Left lung (tissue), 10 donors: ENCODE results near the gene DHRS3. TPM values are rescaled to one million over a fixed set of nuclear protein-coding genes. Genes with fewer than 3 reads are reported as not detected.
A peak's percentile ranks its signal among the peaks of the same experiment; 100 is the strongest.

Experiments used
- ATAC-seq: fragments of 200-7000 bp; cut with Tn5 transposase; one replicate; pipeline ENCODE4 v1.9.1; 2020; ENCODE audit warnings: moderate library complexity
- DNase-seq, 4 donors: peaks; one replicate each; pipeline ENCODE4 v3.0.0-alpha.2; 2013 to 2020
- H3K27ac ChIP-seq, 2 donors: fragments of 200-600 bp; sonication (generic) in 1 of 2; one replicate each; pipeline versions ENCODE4 v1.5.0 to v1.8.0; 2020 to 2021
- H3K27me3 ChIP-seq, 2 donors: fragments of 200-600 bp; sonication (generic) in 1 of 2; one replicate each; pipeline versions ENCODE4 v1.5.0 to v1.8.0; 2020 to 2021
- H3K36me3 ChIP-seq, 2 donors: fragments of 200-600 bp; sonication (generic) in 1 of 2; one replicate each; pipeline versions ENCODE4 v1.5.0 to v1.8.0; 2020 to 2021
- H3K4me1 ChIP-seq, 2 donors: fragments of 200-600 bp; one replicate each; pipeline ENCODE4 v1.8.0; 2021
- H3K4me3 ChIP-seq, 2 donors: fragments of 200-600 bp; sonication (generic) in 1 of 2; one replicate each; pipeline versions ENCODE4 v1.5.0 to v1.8.0; 2020 to 2021; ENCODE audit warnings: mild to moderate bottlenecking in 1 of 2
- H3K9me3 ChIP-seq, 2 donors: fragments of 200-600 bp; sonication (generic) in 1 of 2; one replicate each; pipeline versions ENCODE4 v1.5.0 to v1.8.0; 2020 to 2021
- intact Hi-C, 2 donors: fragments of 100-400 bp; cut with DNase I; formaldehyde crosslinking; loops; one replicate each; pipeline versions ENCODE4 v1.11.2 to v1.14.2; 2022
- polyA plus RNA-seq, 6 donors: library from polyadenylated mRNA; unstranded; fragments of 120-200 nt; gene quantifications; one replicate each; pipeline ENCODE4 v1.2.1, GENCODE V29; 2013; ENCODE audit not compliant: insufficient read length in 6 of 6
- total RNA-seq, 2 donors: library from RNA; stranded (reverse); fragmentation: NEBNext Ultra II Directional; extraction: Animal tissue kit (Norgen Biotek cat#: 25700); gene quantifications; one replicate each; pipeline ENCODE4 v1.2.1, GENCODE V29; 2021
- TF ChIP-seq, protein P1 (sequence below), 2 donors: fragments of 200-600 bp; sonication (generic) in 1 of 2; IDR thresholded peaks; one replicate each; pipeline versions ENCODE4 v1.5.0 to v1.8.0; 2021; ENCODE audit warnings: antibody characterized with exemption in 2 of 2
- donor health status: DM: no; HTN: yes; CAD: no.
- donor health status: DM: no; HTN: no; CAD: no.

The DHRS3 gene
- total and polyA plus RNA-seq, 8 donors, result 37.3 to 120 (median 43.7) TPM

DNA sequence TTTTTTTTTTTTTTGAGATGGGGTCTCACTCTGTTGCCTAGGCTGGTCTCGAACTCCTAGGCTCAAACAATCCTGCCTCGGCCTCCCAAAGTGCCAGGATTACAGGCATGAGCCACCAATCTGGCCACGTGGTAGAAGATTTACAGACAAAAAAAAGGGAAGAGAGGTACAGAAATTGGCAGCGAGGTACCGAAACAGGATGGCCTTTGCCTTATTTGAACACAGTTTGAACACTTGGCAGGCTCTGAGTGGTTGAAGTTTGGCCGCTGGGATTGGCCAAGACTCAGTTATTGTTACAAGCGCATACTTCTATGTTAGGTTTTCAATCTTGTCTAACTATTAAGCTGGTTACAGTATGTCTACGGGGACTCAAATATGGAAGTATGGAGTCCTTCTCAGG is 19.7 kb upstream of the DHRS3 start:
- TF ChIP-seq, protein P1, sequence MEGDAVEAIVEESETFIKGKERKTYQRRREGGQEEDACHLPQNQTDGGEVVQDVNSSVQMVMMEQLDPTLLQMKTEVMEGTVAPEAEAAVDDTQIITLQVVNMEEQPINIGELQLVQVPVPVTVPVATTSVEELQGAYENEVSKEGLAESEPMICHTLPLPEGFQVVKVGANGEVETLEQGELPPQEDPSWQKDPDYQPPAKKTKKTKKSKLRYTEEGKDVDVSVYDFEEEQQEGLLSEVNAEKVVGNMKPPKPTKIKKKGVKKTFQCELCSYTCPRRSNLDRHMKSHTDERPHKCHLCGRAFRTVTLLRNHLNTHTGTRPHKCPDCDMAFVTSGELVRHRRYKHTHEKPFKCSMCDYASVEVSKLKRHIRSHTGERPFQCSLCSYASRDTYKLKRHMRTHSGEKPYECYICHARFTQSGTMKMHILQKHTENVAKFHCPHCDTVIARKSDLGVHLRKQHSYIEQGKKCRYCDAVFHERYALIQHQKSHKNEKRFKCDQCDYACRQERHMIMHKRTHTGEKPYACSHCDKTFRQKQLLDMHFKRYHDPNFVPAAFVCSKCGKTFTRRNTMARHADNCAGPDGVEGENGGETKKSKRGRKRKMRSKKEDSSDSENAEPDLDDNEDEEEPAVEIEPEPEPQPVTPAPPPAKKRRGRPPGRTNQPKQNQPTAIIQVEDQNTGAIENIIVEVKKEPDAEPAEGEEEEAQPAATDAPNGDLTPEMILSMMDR (IDR thresholded peaks at IDR 0.05), result no peak
- Histone ChIP-seq H3K4me1 (peaks cover 0 to 7% of the 10 kb centered on the region in 2 donors), H3K27ac (no peak overlapping the region), H3K9me3 (peaks cover 4 to 38% of the 10 kb centered on the region in 2 donors), H3K27me3 (no peaks in the 10 kb centered on the region), H3K4me3 (no peak overlapping the region), H3K36me3 (no peaks in the 10 kb centered on the region)
- intact Hi-C loops, result no loop called here
- no peak for ATAC-seq
- DNase-seq, result no peak

DNA sequence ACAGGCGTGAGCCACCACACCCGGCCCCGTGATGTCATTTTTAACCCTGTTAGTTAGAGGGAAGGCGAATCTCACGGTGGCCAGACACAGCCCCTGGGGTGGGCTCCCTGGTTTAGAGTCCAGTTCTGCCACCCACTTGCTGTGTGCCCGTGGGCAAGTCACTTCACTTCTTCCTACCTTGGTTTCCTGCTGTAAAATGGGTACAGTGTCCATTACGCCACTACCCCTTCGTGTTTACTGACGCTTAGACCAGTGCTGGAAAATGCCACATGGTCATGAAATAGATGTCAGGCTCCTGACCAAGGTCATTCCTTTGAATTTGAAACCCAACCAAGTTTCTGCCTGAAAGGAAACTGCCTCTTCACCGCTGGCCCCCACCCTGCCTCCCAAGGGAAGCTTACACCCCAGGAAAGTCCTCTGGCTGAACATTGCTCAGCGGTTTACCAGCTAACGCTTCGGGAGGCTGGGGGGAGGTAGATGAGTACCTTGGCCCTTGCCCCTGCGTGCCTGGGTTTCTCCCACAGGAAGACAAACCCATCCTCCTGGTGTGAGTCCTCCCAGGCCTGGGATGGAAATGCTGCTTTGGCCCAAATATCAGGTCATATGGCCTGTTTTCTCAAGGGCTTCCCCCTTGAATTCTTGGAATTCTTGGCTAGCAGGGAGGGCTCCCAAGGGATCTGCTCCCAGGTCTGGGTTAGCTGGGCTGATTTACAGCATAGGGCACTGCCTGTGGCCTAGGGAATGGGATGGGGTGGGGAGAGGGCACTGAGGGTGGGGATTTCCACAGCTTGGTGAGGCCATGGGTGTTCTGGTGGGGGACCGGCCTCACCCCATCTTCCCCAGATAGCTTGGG is 18.3 kb upstream of the DHRS3 start:
- no peak overlapping the region for H3K4me3 ChIP-seq
- H3K27me3 ChIP-seq, result no peaks in the 10 kb centered on the region
- DNase-seq (no peak), ATAC-seq (peak; percentile 44)
- H3K27ac ChIP-seq, result no peak overlapping the region
- H3K9me3 ChIP-seq, result peaks cover 4 to 33% of the 10 kb centered on the region in 2 donors
- TF ChIP-seq, protein P1 (IDR thresholded peaks at IDR 0.05), result no peak
- intact Hi-C loops, result no loop called here
- H3K36me3 ChIP-seq, result no peaks in the 10 kb centered on the region
- H3K4me1 ChIP-seq, result peaks cover 0 to 10% of the 10 kb centered on the region in 2 donors

DNA sequence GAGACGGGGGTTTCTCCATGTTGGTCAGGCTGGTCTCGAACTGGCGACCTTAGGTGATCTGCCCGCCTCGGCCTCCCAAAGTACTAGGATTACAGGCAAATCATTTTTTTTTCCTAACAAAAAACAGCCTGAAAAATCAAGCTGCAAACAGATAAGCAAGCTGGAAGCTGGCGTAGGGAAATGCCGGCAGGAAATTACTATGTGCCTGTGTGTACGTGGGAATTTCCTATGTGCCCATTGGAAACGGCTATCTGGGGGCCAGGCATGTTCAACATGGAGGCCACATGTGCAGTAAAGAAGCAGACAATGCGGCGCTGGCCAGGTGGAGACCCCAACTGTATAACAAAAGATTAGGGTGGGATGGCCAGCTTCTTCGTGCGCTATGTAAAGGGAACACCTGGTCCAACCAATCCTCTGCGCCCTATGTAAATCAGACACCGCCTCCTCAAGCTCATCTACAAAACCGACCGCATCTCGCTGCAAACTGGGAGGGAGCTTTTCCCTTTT is 16.7 kb upstream of the DHRS3 start:
- DNase-seq (no peak), ATAC-seq (no peak)
- TF ChIP-seq, protein P1 (IDR thresholded peaks at IDR 0.05), result no peak
- intact Hi-C loops, result no loop called here
- Histone ChIP-seq H3K4me1 (peaks cover 0 to 22% of the 10 kb centered on the region in 2 donors), H3K4me3 (no peak overlapping the region), H3K27me3 (no peaks in the 10 kb centered on the region), H3K27ac (no peak overlapping the region), H3K36me3 (no peaks in the 10 kb centered on the region), H3K9me3 (peaks cover 0 to 18% of the 10 kb centered on the region in 2 donors)

DNA sequence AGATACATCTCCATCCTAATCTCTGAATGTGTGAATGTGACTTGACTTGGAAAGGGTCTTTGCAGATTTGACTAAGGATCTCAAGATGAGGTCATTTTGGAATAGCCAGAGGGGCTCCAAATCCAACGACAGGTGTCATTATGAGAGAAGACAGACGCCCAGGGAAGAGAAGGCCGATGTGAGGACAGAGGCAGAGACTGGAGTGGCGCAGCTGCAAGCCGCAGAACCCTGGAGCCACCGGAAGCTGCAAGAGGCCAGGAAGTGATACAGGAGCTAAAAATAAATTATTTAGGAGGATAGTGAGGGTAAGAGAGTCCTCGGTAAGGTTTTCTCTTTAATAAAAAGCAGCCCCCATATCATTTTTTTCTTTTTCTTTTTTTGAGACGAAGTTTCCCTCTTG is 16.1 kb upstream of the DHRS3 start:
- intact Hi-C loops, result no loop called here
- peaks cover 0 to 12% of the 10 kb centered on the region in 2 donors for H3K9me3 ChIP-seq
- DNase-seq (no peak), ATAC-seq (no peak)
- no peak overlapping the region for H3K27ac ChIP-seq
- H3K4me1 ChIP-seq, result peaks cover 0 to 22% of the 10 kb centered on the region in 2 donors
- no peaks in the 10 kb centered on the region for H3K27me3 ChIP-seq
- no peak overlapping the region for H3K4me3 ChIP-seq
- TF ChIP-seq, protein P1 (IDR thresholded peaks at IDR 0.05), result no peak
- H3K36me3 ChIP-seq, result no peaks in the 10 kb centered on the region

DNA sequence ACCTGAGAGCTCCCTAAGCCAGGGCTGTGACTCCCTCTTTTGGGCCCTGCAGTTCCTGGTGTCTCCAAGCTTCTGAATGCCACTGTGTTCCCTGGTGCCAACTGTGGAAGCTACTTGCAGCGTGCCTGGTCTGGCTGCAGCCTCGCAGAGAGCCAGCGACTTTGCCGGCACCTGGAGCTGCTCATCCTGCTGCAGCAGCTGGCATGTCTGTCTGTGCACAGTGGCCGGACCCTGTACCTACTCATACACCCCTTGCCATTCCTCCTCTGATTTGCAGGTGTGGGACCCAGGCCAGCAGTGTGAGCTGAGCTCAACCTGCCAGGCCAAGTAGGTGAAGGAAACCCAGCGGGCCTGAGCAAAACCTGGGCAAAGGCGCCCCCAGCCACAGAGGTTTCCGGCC is 13.6 kb upstream of the DHRS3 start:
- H3K36me3 ChIP-seq, result no peaks in the 10 kb centered on the region
- no peak overlapping the region for H3K27ac ChIP-seq
- no peaks in the 10 kb centered on the region for H3K27me3 ChIP-seq
- no peak overlapping the region for H3K4me3 ChIP-seq
- peaks cover 0 to 22% of the 10 kb centered on the region in 2 donors for H3K4me1 ChIP-seq
- DNase-seq (no peak), ATAC-seq (no peak)
- H3K9me3 ChIP-seq, result no peaks in the 10 kb centered on the region
- intact Hi-C loops, result no loop called here
- TF ChIP-seq, protein P1 (IDR thresholded peaks at IDR 0.05), result no peak
